PC-9 (cell line): ENCODE results near the gene MAMSTR. TPM values are rescaled to one million over a fixed set of nuclear protein-coding genes. Genes with fewer than 3 reads are reported as not detected.

Experiments
- BruUV-seq: library from RNA; stranded (reverse); fragments of 400-500 nt; replicated peaks from 2 replicates; lab custom pipeline; 2021; lab: Mats Ljungman, UMichigan
- CTCF ChIA-PET: fragments of 300-600 bp; sonication (Branson Sonifier 250); formaldehyde crosslinking; loops from one replicate; lab custom pipeline; 2022; ENCODE audit warnings: antibody characterized with exemption; lab: Charles Lee
- POLR2A ChIA-PET: fragments of 300-600 bp; sonication (Branson Sonifier 250); formaldehyde crosslinking; loops from one replicate; lab custom pipeline; 2022; ENCODE audit warnings: antibody characterized with exemption; ENCODE audit not compliant: unreplicated experiment; lab: Charles Lee
- DNase-seq, 2 experiments: peaks; one replicate each; pipeline versions ENCODE4 v3.0.0 to v3.0.0-alpha.2; 2015 to 2022; ENCODE audit warnings: mixed read lengths in 1 of 2
- H2AFZ ChIP-seq: fragments of 200-600 bp; sonication (generic); 2 replicates; pipeline ENCODE4 v1.8.1; 2017; ENCODE audit warnings: antibody characterized with exemption
- H3F3A ChIP-seq: fragments of 200-600 bp; sonication (generic); 2 replicates; pipeline ENCODE4 v1.8.1; 2017; ENCODE audit warnings: antibody characterized with exemption, mild to moderate bottlenecking, low read depth; ENCODE audit not compliant: insufficient read depth
- H3K27ac ChIP-seq: fragments of 200-600 bp; sonication (generic); 2 replicates; pipeline ENCODE4 v1.6.1; 2016; ENCODE audit warnings: mixed run types
- H3K27me3 ChIP-seq: fragments of 200-600 bp; sonication (generic); 2 replicates; pipeline ENCODE4 v1.6.1; 2016; ENCODE audit warnings: low read depth, mixed run types; ENCODE audit not compliant: insufficient read depth
- H3K36me3 ChIP-seq: fragments of 200-600 bp; sonication (generic); 2 replicates; pipeline ENCODE4 v1.6.1; 2016; ENCODE audit warnings: low read depth, mixed run types
- H3K4me1 ChIP-seq: fragments of 200-600 bp; sonication (generic); replicated peaks from 2 replicates; pipeline ENCODE4 v1.6.1; 2016; ENCODE audit warnings: mixed run types; ENCODE audit not compliant: insufficient read depth
- H3K4me2 ChIP-seq: fragments of 200-600 bp; sonication (generic); 2 replicates; pipeline ENCODE4 v1.6.1; 2017; ENCODE audit warnings: mixed run types
- H3K4me3 ChIP-seq: fragments of 200-600 bp; sonication (generic); 2 replicates; pipeline ENCODE4 v1.6.1; 2016; ENCODE audit warnings: mixed run types
- H3K79me2 ChIP-seq: fragments of 200-600 bp; sonication (generic); 2 replicates; pipeline ENCODE4 v1.6.1; 2017; ENCODE audit warnings: low read depth, mixed run types
- H3K9me2 ChIP-seq: fragments of 200-600 bp; sonication (generic); 2 replicates; pipeline ENCODE4 v1.8.1; 2017; ENCODE audit warnings: mild to moderate bottlenecking; ENCODE audit not compliant: insufficient read depth
- H3K9me3 ChIP-seq: fragments of 200-600 bp; sonication (generic); 2 replicates; pipeline ENCODE4 v1.8.1; 2016; ENCODE audit warnings: low read depth; ENCODE audit not compliant: insufficient read depth
- H4K20me1 ChIP-seq: fragments of 200-600 bp; sonication (generic); 2 replicates; pipeline ENCODE4 v1.8.1; 2017; ENCODE audit not compliant: insufficient read depth
- EZH2 ChIP-seq: fragments of 200-600 bp; sonication (generic); IDR thresholded peaks from 2 replicates; pipeline ENCODE4 v1.8.0; 2017; ENCODE audit warnings: antibody characterized with exemption, low read depth
- intact Hi-C: fragments of 100-400 bp; cut with micrococcal nuclease; formaldehyde crosslinking; loops from one replicate; pipeline ENCODE4 v1.10.0; 2022; ENCODE audit not compliant: unreplicated experiment
- total RNA-seq: library from RNA; stranded (reverse); gene quantifications from 2 replicates; pipeline ENCODE4 v1.2.3, GENCODE V29; 2021
- TF ChIP-seq, protein P1 (sequence below): fragments of 200-600 bp; sonication (generic); conservative IDR thresholded peaks from 2 replicates; pipeline ENCODE4 v1.6.1; 2017; ENCODE audit warnings: mixed run types, antibody characterized with exemption, mild to moderate bottlenecking, moderate library complexity

The MAMSTR gene
- total RNA-seq, 1 experiment from 2014 or later, result 2.6 TPM

DNA sequence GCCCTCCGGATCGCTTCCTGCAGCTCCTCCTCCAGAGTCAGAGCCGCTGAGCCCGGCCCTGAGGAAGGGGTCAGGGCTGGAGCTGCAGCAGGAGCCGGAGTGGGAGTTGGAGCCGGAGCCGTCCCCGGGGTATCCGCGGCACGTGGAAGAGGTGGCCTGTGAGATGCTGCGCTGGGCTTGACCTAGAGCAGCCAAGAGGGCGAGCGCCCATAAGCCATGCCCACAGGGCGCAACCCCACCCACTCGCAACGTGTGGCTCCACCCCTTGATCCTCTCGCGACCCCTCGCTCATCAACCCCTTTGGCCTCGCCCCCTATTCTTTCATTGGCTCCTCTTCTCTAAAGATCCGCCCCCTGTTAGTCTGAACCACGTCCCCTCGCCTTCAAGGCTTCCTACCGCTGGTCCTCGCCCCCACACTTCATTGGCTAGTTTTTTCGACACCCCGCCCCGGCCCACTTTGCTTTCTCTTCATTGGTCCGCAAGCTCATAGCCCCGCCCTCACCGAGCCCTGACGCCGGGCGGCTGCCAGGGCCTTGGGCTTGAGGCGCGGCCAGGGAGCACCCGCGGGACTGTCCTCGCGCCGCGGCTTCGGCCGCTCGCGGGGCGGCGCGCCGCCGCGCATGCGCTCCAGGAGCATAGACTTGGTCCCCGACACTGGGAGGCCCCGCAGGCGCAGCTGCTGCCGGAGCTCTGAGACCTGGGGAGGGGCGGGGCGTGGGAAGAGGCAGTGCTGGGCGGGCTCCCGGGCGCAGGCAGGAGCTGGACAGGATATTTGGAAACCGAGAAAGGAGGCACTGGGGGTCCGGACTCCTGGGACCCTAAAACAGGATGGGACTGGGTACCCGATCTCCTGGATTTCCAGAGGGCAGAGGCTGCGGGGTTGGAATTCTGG, 5.4 kb downstream of the MAMSTR start:
- intact Hi-C loops, result loop anchor here (1.0 to 2.0 kb wide), 4 partner anchors 17 to 67 kb away; partner anchors contain the start of gene CA11

DNA sequence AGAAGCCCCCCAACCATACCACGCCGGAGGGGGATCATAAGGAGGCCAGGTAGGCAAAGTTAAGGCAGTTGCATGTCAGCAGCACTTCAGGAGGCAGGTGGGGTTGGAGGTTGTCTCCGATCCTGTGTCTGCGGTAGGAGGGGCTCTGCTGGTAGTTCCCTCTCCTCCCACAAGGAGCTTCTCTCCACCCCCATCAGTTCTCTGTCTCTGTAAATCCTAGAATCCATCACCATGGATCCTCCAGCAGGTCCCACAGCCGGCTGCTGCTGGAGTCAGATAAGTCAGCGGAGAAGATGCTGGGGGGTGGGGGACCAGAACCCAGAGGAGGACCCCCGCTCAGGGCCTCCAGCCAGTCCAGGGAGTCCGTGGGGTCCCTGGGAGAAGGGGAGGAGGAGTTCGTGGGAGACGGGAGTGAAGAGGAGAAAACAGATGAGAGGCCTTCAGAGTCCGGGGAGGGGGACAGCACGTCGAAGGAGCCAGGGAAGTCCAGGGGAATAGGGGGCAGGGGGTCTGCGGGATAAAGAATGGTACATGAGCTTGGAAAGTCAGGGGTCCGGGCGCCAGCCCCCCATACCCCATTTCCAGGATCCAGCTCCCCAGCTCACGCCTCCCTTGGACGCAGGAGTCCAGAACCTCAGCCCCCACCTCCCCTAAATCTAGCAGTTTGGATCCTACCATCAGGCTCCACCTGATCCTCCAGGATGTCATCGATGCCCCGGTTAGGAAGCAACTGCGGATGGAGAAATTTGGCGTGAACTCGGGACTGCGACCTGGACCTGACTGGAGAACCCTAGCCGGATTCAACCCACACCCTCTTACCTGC, 6.3 kb downstream of the MAMSTR start:
- Histone ChIP-seq H3K4me3 (peak overlapping the region; percentile 83), H3K27ac (no peak overlapping the region), H3K9me2 (no peaks in the 10 kb centered on the region), H3K9me3 (no peaks in the 10 kb centered on the region), H3K4me1 (peaks cover 19% of the 10 kb centered on the region), H3K36me3 (no peaks in the 10 kb centered on the region), H4K20me1 (no peaks in the 10 kb centered on the region), H2AFZ (peak overlapping the region; percentile 94), H3K27me3 (no peaks in the 10 kb centered on the region), H3K4me2 (peak overlapping the region; percentile 93), H3K79me2 (peaks cover 19% of the 10 kb centered on the region; the same call in 1 of the 2 replicates), H3F3A (no peaks in the 10 kb centered on the region)
- CTCF ChIA-PET, result interaction anchor here (0.5 to 1.8 kb wide), 5 partner anchors 25 to 297 kb away, joined by 3 to 7 read pairs (median 4); no protein-coding TSS in a partner anchor
- DNase-seq, result peak in 1 of 2 experiments; percentile 24
- TF ChIP-seq EZH2, result no peak
- TF ChIP-seq, protein P1, sequence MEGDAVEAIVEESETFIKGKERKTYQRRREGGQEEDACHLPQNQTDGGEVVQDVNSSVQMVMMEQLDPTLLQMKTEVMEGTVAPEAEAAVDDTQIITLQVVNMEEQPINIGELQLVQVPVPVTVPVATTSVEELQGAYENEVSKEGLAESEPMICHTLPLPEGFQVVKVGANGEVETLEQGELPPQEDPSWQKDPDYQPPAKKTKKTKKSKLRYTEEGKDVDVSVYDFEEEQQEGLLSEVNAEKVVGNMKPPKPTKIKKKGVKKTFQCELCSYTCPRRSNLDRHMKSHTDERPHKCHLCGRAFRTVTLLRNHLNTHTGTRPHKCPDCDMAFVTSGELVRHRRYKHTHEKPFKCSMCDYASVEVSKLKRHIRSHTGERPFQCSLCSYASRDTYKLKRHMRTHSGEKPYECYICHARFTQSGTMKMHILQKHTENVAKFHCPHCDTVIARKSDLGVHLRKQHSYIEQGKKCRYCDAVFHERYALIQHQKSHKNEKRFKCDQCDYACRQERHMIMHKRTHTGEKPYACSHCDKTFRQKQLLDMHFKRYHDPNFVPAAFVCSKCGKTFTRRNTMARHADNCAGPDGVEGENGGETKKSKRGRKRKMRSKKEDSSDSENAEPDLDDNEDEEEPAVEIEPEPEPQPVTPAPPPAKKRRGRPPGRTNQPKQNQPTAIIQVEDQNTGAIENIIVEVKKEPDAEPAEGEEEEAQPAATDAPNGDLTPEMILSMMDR, result peak; percentile 47; the same call in 1 of the 2 replicates
- intact Hi-C loops, result no loop called here
- BruUV-seq, result TSS peak; percentile 43
- POLR2A ChIA-PET, result interaction anchor here (0.7 kb wide), 2 partner anchors 254 to 350 kb away, joined by 14 to 17 read pairs; partner anchors contain the start of gene TMEM143

More for the DNA sequence above, 5.4 kb downstream of the MAMSTR start:
- Histone ChIP-seq H3K27ac (peak overlapping the region; percentile 51), H2AFZ (peak overlapping the region; percentile 94), H3K4me3 (peak overlapping the region; percentile 83), H3K27me3 (no peaks in the 10 kb centered on the region), H3K36me3 (no peaks in the 10 kb centered on the region), H3F3A (no peaks in the 10 kb centered on the region), H3K79me2 (peaks cover 19% of the 10 kb centered on the region; the same call in 1 of the 2 replicates), H3K9me3 (no peaks in the 10 kb centered on the region), H3K4me2 (peak overlapping the region; percentile 93), H4K20me1 (no peaks in the 10 kb centered on the region), H3K9me2 (no peaks in the 10 kb centered on the region), H3K4me1 (peaks cover 19% of the 10 kb centered on the region)
- ChIA-PET POLR2A (interaction anchor here (0.5 to 0.7 kb wide), 8 partner anchors 11 to 426 kb away, joined by 3 to 8 read pairs (median 4); no protein-coding TSS in a partner anchor), CTCF (interaction anchor here (0.7 to 1.8 kb wide), 5 partner anchors 12 to 426 kb away, joined by 3 to 5 read pairs (median 4); no protein-coding TSS in a partner anchor)
- no peak for TF ChIP-seq EZH2
- peak; percentile 99 to 100 for DNase-seq
- BruUV-seq, result no TSS peak

DNA sequence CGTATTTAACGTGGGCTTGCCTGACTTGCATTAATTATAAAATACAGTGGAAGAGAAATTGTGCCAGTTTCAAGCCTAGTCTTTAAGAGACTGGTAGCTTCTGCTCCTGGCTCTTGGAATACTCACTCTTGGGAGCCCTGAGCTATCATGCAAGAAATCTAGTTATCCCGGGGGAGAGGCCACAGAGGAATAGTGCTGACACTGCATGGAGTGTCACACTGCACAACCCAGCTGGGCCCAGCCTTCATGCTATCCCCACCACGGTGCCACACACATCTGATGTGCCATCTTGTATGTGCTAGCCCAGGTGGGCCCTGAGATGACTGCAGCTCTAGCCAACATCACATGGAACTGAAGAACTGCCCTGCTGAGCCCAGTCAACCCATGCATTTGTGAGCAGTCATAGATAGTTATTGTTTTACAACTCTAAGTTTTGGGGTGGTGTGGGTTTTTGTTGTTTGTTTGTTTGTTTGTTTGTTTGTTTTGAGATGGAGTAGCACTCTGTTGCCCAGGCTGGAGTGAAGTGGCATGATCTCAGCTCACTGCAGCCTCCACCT, 8.3 kb downstream of the MAMSTR start:
- no peaks in the 10 kb centered on the region for H3K36me3 ChIP-seq
- H3K4me1 ChIP-seq, result peaks cover 19% of the 10 kb centered on the region
- no peak overlapping the region for H2AFZ ChIP-seq
- no peaks in the 10 kb centered on the region for H3F3A ChIP-seq
- no peaks in the 10 kb centered on the region for H3K27me3 ChIP-seq
- H3K27ac ChIP-seq, result no peak overlapping the region
- no peak overlapping the region for H3K4me2 ChIP-seq
- no TSS peak for BruUV-seq
- CTCF ChIA-PET, result no interaction called here
- H3K9me2 ChIP-seq, result no peaks in the 10 kb centered on the region
- no peaks in the 10 kb centered on the region for H4K20me1 ChIP-seq
- intact Hi-C loops, result no loop called here
- H3K9me3 ChIP-seq, result no peaks in the 10 kb centered on the region
- TF ChIP-seq, protein P1, result no peak
- TF ChIP-seq EZH2, result no peak
- H3K79me2 ChIP-seq, result peaks cover 19% of the 10 kb centered on the region; the same call in 1 of the 2 replicates
- no peak for DNase-seq
- no peak overlapping the region for H3K4me3 ChIP-seq
- POLR2A ChIA-PET, result no interaction called here
